GM23248 (cell line): Measurements from ENCODE around the gene GALNT18. TPM values are rescaled to one million over a fixed set of nuclear protein-coding genes. Genes with fewer than 3 reads are reported as not detected.

Source experiments
- DNase-seq: peaks from one replicate; pipeline ENCODE4 v3.0.0-alpha.2; 2015
- H2AFZ ChIP-seq: fragments of 200-600 bp; sonication (generic); 2 replicates; pipeline ENCODE4 v1.6.1; 2016; ENCODE audit warnings: antibody characterized with exemption
- H3F3A ChIP-seq: fragments of 200-600 bp; sonication (generic); 2 replicates; pipeline ENCODE4 v1.6.1; 2016; ENCODE audit warnings: mild to moderate bottlenecking, antibody characterized with exemption, mixed run types; ENCODE audit not compliant: insufficient read depth
- H3K27ac ChIP-seq: fragments of 200-600 bp; sonication (generic); 2 replicates; pipeline ENCODE4 v1.5.1; 2016; ENCODE audit warnings: mild to moderate bottlenecking
- H3K27me3 ChIP-seq: fragments of 200-600 bp; sonication (generic); replicated peaks from 2 replicates; pipeline ENCODE4 v1.6.1; 2016; ENCODE audit warnings: mild to moderate bottlenecking; ENCODE audit not compliant: insufficient read depth
- H3K36me3 ChIP-seq: fragments of 200-600 bp; sonication (generic); 2 replicates; pipeline ENCODE4 v1.6.1; 2016; ENCODE audit warnings: low read depth, mild to moderate bottlenecking
- H3K4me1 ChIP-seq: fragments of 200-600 bp; sonication (generic); 2 replicates; pipeline ENCODE4 v1.6.1; 2016; ENCODE audit warnings: mild to moderate bottlenecking; ENCODE audit not compliant: insufficient read depth
- H3K4me2 ChIP-seq: fragments of 200-600 bp; sonication (generic); one replicate; pipeline ENCODE4 v1.6.1; 2016; ENCODE audit warnings: mild to moderate bottlenecking; ENCODE audit not compliant: unreplicated experiment
- H3K4me3 ChIP-seq: fragments of 200-600 bp; sonication (generic); 2 replicates; pipeline ENCODE4 v1.5.1; 2016; ENCODE audit warnings: mild to moderate bottlenecking
- H3K79me2 ChIP-seq: fragments of 200-600 bp; sonication (generic); 2 replicates; pipeline ENCODE4 v1.6.1; 2016; ENCODE audit warnings: mild to moderate bottlenecking; ENCODE audit not compliant: insufficient read depth
- H3K9ac ChIP-seq: fragments of 200-600 bp; sonication (generic); 2 replicates; pipeline ENCODE4 v1.6.1; 2016; ENCODE audit warnings: mild to moderate bottlenecking
- H3K9me2 ChIP-seq: fragments of 200-600 bp; sonication (generic); 2 replicates; pipeline ENCODE4 v1.6.1; 2016; ENCODE audit warnings: mixed run types, mild to moderate bottlenecking, moderate library complexity; ENCODE audit not compliant: insufficient read depth
- H3K9me3 ChIP-seq: fragments of 200-600 bp; sonication (generic); one replicate; pipeline ENCODE4 v1.6.1; 2017; ENCODE audit warnings: low read depth
- H4K20me1 ChIP-seq: fragments of 200-600 bp; sonication (generic); 2 replicates; pipeline ENCODE4 v1.6.0; 2016; ENCODE audit not compliant: insufficient read depth
- EZH2 ChIP-seq: fragments of 200-600 bp; sonication (generic); IDR thresholded peaks from 2 replicates; pipeline ENCODE4 v1.6.1; 2018; ENCODE audit warnings: antibody characterized with exemption, mild to moderate bottlenecking; ENCODE audit not compliant: insufficient read depth, poor library complexity, severe bottlenecking
- EZH2phosphoT487 ChIP-seq: fragments of 200-600 bp; sonication (generic); IDR thresholded peaks from 2 replicates; pipeline ENCODE4 v1.6.1; 2018; ENCODE audit warnings: antibody characterized with exemption, moderate library complexity, mild to moderate bottlenecking, low read depth; ENCODE audit not compliant: insufficient read depth
- WGBS, 2 experiments: methylation state at CpG; one replicate each; pipeline ENCODE4 v1.1.6; 2015 to 2017; ENCODE audit warnings: low lambda C conversion rate in 2 of 2, low coverage in 1 of 2; ENCODE audit errors: missing lambda C conversion rate in 2 of 2; 5-methylcytosine and 5-hydroxymethylcytosine counted together
- in situ Hi-C: fragments of 300-500 bp; cut with MboI; formaldehyde crosslinking; loops from 2 replicates; pipeline ENCODE4 v1.15.0; 2020
- polyA plus RNA-seq: library from polyadenylated mRNA; unstranded; fragments of >200 nt; fragmentation: Nextera tagmentation; extraction: Ambion mirVana; gene quantifications from 2 replicates; pipeline ENCODE4 v1.2.1, GENCODE V29; 2016
- total RNA-seq: library from RNA; depleted of rRNA; stranded (reverse); fragments of >200 nt; shearing (Covaris generic); gene quantifications from 2 replicates; pipeline ENCODE4 v1.2.3, GENCODE V29; 2014

The GALNT18 gene
- total and polyA plus RNA-seq, 2 experiments from 2014 or later = 4.1 to 5.6 TPM

- WGBS, 2 experiments = 65 to 67% methylated on average over 4 of the region's 4 CpGs
- no peak overlapping the region for H3K27ac ChIP-seq
- no peaks in the 10 kb centered on the region for H3K79me2 ChIP-seq
- no peaks in the 10 kb centered on the region for H3K36me3 ChIP-seq
- H3K27me3 ChIP-seq = no peaks in the 10 kb centered on the region
- H3K4me3 ChIP-seq = no peak overlapping the region
- DNase-seq = no peak
- H3K4me1 ChIP-seq = no peaks in the 10 kb centered on the region
- in situ Hi-C loops = no loop called here
- H3K9me2 ChIP-seq = no peaks in the 10 kb centered on the region
- H3K4me2 ChIP-seq = no peak overlapping the region
- H2AFZ ChIP-seq = no peak overlapping the region
- TF ChIP-seq EZH2 (no peak), EZH2phosphoT487 (no peak)
- H3K9me3 ChIP-seq = no peaks in the 10 kb centered on the region
- H3F3A ChIP-seq = no peaks in the 10 kb centered on the region
- no peak overlapping the region for H3K9ac ChIP-seq
- H4K20me1 ChIP-seq = no peaks in the 10 kb centered on the region
Measured at GRCh38 chr11:11471201-11471600, 150.6 kb downstream of the GALNT18 start.

GRCh38 chr11:11468954-11469353 lies 152.9 kb downstream of the GALNT18 start:
- Histone ChIP-seq H3K79me2 (no peaks in the 10 kb centered on the region), H3K36me3 (no peaks in the 10 kb centered on the region), H3K27me3 (no peaks in the 10 kb centered on the region), H4K20me1 (no peaks in the 10 kb centered on the region), H3K4me3 (no peak overlapping the region), H3K9me3 (no peaks in the 10 kb centered on the region), H3K9ac (no peak overlapping the region), H3K9me2 (no peaks in the 10 kb centered on the region), H3K4me1 (no peaks in the 10 kb centered on the region), H3K27ac (no peak overlapping the region), H2AFZ (no peak overlapping the region), H3F3A (no peaks in the 10 kb centered on the region), H3K4me2 (no peak overlapping the region)
- in situ Hi-C loops = no loop called here
- WGBS, 2 experiments = 74 to 80% methylated on average over 6 of the region's 6 CpGs
- peak; percentile 38 for DNase-seq
- TF ChIP-seq EZH2phosphoT487 = no peak
- no peak for TF ChIP-seq EZH2

- in situ Hi-C loops = no loop called here
- Histone ChIP-seq H3K27ac (no peak overlapping the region), H4K20me1 (no peaks in the 10 kb centered on the region), H3F3A (no peaks in the 10 kb centered on the region), H3K4me1 (no peaks in the 10 kb centered on the region), H3K9ac (no peak overlapping the region), H3K79me2 (no peaks in the 10 kb centered on the region), H3K4me2 (no peak overlapping the region), H3K4me3 (no peak overlapping the region), H3K36me3 (no peaks in the 10 kb centered on the region), H3K9me3 (no peaks in the 10 kb centered on the region), H3K27me3 (no peaks in the 10 kb centered on the region), H3K9me2 (no peaks in the 10 kb centered on the region), H2AFZ (no peak overlapping the region)
- DNase-seq = no peak
- WGBS, 2 experiments = 55 to 57% methylated on average over 4 of the region's 4 CpGs
- no peak for TF ChIP-seq EZH2
- no peak for TF ChIP-seq EZH2phosphoT487
Measured at GRCh38 chr11:11467312-11467711, 154.5 kb downstream of the GALNT18 start.

- H3K9me2 ChIP-seq = no peaks in the 10 kb centered on the region
- H3K4me2 ChIP-seq = no peak overlapping the region
- peaks cover 7% of the 10 kb centered on the region for H3K27me3 ChIP-seq
- peak; percentile 46 for DNase-seq
- H3K36me3 ChIP-seq = no peaks in the 10 kb centered on the region
- H3K4me1 ChIP-seq = no peaks in the 10 kb centered on the region
- no peaks in the 10 kb centered on the region for H3K9me3 ChIP-seq
- no peak overlapping the region for H3K27ac ChIP-seq
- 70 to 72% methylated on average over 2 of the region's 2 CpGs for WGBS, 2 experiments
- no peaks in the 10 kb centered on the region for H3K79me2 ChIP-seq
- H3K4me3 ChIP-seq = no peak overlapping the region
- in situ Hi-C loops = no loop called here
- no peak for TF ChIP-seq EZH2
- no peak for TF ChIP-seq EZH2phosphoT487
- no peak overlapping the region for H3K9ac ChIP-seq
- H2AFZ ChIP-seq = no peak overlapping the region
- H3F3A ChIP-seq = no peaks in the 10 kb centered on the region
- no peaks in the 10 kb centered on the region for H4K20me1 ChIP-seq
Measured at GRCh38 chr11:11464555-11464954, 157.2 kb downstream of the GALNT18 start.

GRCh38 chr11:11463405-11463804 lies 158.4 kb downstream of the GALNT18 start:
- peak; percentile 32 for DNase-seq
- Histone ChIP-seq H2AFZ (no peak overlapping the region), H3K27me3 (peaks cover 7% of the 10 kb centered on the region), H4K20me1 (no peaks in the 10 kb centered on the region), H3K9ac (no peak overlapping the region), H3F3A (no peaks in the 10 kb centered on the region), H3K4me1 (no peaks in the 10 kb centered on the region), H3K4me3 (no peak overlapping the region), H3K9me2 (no peaks in the 10 kb centered on the region), H3K27ac (no peak overlapping the region), H3K79me2 (no peaks in the 10 kb centered on the region), H3K9me3 (no peaks in the 10 kb centered on the region), H3K36me3 (no peaks in the 10 kb centered on the region), H3K4me2 (no peak overlapping the region)
- 18 to 21% methylated on average over 10 of the region's 10 CpGs for WGBS, 2 experiments
- no peak for TF ChIP-seq EZH2phosphoT487
- TF ChIP-seq EZH2 = no peak
- in situ Hi-C loops = no loop called here
